Heart left ventricle (tissue), 13 donors: ENCODE results near the gene CSTF1.

Experiments used
- POLR2A ChIP-seq, 2 donors: fragments of 450-650 bp; IDR thresholded peaks; one replicate each; pipeline ENCODE4 v1.6.1; 2017; ENCODE audit warnings: antibody characterized with exemption in 2 of 2, mild to moderate bottlenecking in 2 of 2, moderate library complexity in 2 of 2
- TF ChIP-seq, protein P1 (sequence below), 12 donors: fragments of 200-600 bp; sonication (generic) in 4 of 12; IDR thresholded peaks; one replicate each; pipeline versions ENCODE4 v1.5.0 to v1.8.0; 2018 to 2022; ENCODE audit warnings: antibody characterized with exemption in 12 of 12, mild to moderate bottlenecking in 5 of 12
- donor health status: ischemic (EF 13 %, LVEDD 7.1; RV severe dilation, severe dysfunction).
- donor health status: DM: no; HTN: yes; CAD: no.
- donor health status: DM: no; HTN: no; CAD: no.
- donor health status: ischemic (EF 25% LVEDD 6.9; RV normal size, moderate dysfunction).
- donor health status: ischemic (EF 25% LVEDD 5.7; RV mildly dilated, moderate dysfunction).
- donor health status: ischemic (EF 35%, LVEDD 5.7; RV mildly dilated, moderate dysfunction).
- donor health status: nonischemic (EF 11% LVEDD 7.7; RV severe dilation, severe dysfunction).
- donor health status: DM: yes; HTN: yes; CAD: no.
- donor health status: PGD.
- donor health status: ischemic (EF 29% LVEDD 5.4; RV normal size, mild dysfunction).
- donor health status: nonischemic (EF 23%, LVEDD 6.1; RV moderate dilation, normal function).

- TF ChIP-seq, protein P1, sequence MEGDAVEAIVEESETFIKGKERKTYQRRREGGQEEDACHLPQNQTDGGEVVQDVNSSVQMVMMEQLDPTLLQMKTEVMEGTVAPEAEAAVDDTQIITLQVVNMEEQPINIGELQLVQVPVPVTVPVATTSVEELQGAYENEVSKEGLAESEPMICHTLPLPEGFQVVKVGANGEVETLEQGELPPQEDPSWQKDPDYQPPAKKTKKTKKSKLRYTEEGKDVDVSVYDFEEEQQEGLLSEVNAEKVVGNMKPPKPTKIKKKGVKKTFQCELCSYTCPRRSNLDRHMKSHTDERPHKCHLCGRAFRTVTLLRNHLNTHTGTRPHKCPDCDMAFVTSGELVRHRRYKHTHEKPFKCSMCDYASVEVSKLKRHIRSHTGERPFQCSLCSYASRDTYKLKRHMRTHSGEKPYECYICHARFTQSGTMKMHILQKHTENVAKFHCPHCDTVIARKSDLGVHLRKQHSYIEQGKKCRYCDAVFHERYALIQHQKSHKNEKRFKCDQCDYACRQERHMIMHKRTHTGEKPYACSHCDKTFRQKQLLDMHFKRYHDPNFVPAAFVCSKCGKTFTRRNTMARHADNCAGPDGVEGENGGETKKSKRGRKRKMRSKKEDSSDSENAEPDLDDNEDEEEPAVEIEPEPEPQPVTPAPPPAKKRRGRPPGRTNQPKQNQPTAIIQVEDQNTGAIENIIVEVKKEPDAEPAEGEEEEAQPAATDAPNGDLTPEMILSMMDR (IDR thresholded peaks at IDR 0.05) = no peak
- TF ChIP-seq POLR2A (IDR thresholded peaks at IDR 0.05) = no peak
Measured at GRCh38 chr20:56348746-56349145, 43.7 kb upstream of the CSTF1 start.
